Measurements from ENCODE around the gene IL24.
"Not testable (repeated sequence)": the region's sequence is repeated elsewhere in the genome, so short reads cannot be mapped to it uniquely, and the experiment has no call there.

DNA sequence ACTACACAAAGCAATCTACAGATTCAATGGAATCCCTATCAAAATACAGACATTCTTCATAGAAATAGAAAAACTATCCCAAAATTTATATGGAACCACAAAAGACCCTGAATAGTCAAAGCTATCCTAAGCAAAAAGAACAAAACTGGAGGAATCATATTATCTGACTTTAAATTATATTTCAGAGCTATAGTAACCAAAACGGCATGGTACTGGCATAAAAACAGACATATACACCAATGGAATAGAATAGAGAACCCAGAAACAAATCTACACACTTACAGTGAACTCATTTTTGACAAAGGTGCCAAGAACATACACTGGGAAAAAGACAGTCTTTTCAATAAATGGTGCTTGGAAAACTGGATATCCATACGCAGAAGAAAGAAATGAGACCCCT, 44.6 kb upstream of the IL24 start:
- not testable (repeated sequence) for TF ChIP-seq RAD21 (IDR thresholded peaks at IDR 0.05; ENCODE audit: low read depth); EZH2phosphoT487 (IDR thresholded peaks at IDR 0.05; ENCODE audit: borderline replicate concordance); POLR2A (IDR thresholded peaks at IDR 0.05; ENCODE audit: borderline replicate concordance, extremely low read depth, insufficient read depth, insufficient read length)
- TF ChIP-seq, protein P1, sequence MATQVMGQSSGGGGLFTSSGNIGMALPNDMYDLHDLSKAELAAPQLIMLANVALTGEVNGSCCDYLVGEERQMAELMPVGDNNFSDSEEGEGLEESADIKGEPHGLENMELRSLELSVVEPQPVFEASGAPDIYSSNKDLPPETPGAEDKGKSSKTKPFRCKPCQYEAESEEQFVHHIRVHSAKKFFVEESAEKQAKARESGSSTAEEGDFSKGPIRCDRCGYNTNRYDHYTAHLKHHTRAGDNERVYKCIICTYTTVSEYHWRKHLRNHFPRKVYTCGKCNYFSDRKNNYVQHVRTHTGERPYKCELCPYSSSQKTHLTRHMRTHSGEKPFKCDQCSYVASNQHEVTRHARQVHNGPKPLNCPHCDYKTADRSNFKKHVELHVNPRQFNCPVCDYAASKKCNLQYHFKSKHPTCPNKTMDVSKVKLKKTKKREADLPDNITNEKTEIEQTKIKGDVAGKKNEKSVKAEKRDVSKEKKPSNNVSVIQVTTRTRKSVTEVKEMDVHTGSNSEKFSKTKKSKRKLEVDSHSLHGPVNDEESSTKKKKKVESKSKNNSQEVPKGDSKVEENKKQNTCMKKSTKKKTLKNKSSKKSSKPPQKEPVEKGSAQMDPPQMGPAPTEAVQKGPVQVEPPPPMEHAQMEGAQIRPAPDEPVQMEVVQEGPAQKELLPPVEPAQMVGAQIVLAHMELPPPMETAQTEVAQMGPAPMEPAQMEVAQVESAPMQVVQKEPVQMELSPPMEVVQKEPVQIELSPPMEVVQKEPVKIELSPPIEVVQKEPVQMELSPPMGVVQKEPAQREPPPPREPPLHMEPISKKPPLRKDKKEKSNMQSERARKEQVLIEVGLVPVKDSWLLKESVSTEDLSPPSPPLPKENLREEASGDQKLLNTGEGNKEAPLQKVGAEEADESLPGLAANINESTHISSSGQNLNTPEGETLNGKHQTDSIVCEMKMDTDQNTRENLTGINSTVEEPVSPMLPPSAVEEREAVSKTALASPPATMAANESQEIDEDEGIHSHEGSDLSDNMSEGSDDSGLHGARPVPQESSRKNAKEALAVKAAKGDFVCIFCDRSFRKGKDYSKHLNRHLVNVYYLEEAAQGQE (IDR thresholded peaks at IDR 0.05; ENCODE audit: low read depth): not testable (repeated sequence)
- TF ChIP-seq, protein P2, sequence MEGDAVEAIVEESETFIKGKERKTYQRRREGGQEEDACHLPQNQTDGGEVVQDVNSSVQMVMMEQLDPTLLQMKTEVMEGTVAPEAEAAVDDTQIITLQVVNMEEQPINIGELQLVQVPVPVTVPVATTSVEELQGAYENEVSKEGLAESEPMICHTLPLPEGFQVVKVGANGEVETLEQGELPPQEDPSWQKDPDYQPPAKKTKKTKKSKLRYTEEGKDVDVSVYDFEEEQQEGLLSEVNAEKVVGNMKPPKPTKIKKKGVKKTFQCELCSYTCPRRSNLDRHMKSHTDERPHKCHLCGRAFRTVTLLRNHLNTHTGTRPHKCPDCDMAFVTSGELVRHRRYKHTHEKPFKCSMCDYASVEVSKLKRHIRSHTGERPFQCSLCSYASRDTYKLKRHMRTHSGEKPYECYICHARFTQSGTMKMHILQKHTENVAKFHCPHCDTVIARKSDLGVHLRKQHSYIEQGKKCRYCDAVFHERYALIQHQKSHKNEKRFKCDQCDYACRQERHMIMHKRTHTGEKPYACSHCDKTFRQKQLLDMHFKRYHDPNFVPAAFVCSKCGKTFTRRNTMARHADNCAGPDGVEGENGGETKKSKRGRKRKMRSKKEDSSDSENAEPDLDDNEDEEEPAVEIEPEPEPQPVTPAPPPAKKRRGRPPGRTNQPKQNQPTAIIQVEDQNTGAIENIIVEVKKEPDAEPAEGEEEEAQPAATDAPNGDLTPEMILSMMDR (IDR thresholded peaks at IDR 0.05 in 2 of 3, conservative IDR thresholded peaks at IDR 0.05 in 1 of 3; ENCODE audit: borderline replicate concordance in 1 of 3, insufficient read depth in 1 of 3, low read depth in 2 of 3, low read length in 2 of 3): not testable (repeated sequence)
